Choroid plexus epithelial cell (primary cell): ENCODE measurements around the gene CLIP3.

Experiments used
- DNase-seq: peaks from one replicate; pipeline ENCODE4 v3.0.0-alpha.2; 2010; ENCODE audit warnings: low read depth
- H3K4me3 ChIP-seq: 2 replicates; pipeline ENCODE4 v1.5.1; 2011; ENCODE audit warnings: low read depth, mild to moderate bottlenecking, control low read depth, low read length, moderate library complexity
- TF ChIP-seq, protein P1 (sequence below): conservative IDR thresholded peaks from 2 replicates; pipeline ENCODE4 v1.5.1; 2011; ENCODE audit warnings: low read depth, mild to moderate bottlenecking, control low read depth, inconsistent platforms, low read length, moderate library complexity

CLIP3 gene

DNA sequence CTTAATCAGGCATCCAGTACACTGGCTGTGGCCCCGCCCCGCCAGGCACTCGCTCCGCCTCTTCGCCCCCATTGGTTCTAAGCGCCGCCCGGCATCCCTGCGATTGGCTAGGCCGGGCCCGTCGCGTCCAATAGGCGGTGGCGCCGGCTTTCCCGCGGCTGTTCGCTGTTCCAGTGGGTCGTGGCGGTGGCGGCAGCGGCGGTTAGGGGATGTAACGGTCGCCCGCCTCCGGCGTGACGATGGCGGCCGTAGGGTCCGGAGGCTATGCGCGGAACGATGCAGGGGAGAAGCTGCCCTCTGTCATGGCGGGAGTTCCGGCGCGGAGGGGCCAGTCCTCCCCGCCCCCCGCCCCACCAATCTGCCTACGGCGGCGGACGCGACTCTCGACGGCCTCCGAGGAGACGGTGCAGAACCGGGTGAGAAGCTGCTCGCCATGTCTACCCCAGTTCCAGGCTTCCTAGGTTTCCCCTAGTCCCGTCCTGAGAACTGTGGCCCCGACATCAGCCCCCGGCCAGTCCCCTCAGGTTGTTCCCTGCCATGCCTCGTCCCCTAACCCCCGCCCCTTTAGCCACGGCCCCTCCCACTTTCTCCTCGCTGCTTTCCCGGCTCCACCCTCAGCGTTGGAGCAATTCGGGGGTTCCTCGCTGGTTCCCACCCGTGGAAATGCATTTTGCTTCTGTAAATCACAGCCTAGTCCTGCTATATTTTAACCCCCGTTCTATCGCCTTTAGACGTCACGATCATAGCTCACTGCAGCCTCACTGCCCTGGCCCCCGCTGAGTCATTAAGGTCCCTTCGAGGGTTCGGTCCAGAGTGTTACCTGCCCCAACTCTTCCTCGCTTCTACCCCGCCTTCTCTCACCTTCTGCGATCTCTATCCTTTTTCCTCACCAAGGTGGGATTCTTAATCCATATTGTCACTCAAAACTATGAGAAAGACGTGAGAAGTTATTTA lies 22.3 kb upstream of the CLIP3 start, which contains the start of gene WDR62:
Gene WDR62 (plus strand): TSS at position 165 of the 954 bp plus-strand sequence. CDS start 75 bp downstream, at position 240.
- TF ChIP-seq, protein P1, sequence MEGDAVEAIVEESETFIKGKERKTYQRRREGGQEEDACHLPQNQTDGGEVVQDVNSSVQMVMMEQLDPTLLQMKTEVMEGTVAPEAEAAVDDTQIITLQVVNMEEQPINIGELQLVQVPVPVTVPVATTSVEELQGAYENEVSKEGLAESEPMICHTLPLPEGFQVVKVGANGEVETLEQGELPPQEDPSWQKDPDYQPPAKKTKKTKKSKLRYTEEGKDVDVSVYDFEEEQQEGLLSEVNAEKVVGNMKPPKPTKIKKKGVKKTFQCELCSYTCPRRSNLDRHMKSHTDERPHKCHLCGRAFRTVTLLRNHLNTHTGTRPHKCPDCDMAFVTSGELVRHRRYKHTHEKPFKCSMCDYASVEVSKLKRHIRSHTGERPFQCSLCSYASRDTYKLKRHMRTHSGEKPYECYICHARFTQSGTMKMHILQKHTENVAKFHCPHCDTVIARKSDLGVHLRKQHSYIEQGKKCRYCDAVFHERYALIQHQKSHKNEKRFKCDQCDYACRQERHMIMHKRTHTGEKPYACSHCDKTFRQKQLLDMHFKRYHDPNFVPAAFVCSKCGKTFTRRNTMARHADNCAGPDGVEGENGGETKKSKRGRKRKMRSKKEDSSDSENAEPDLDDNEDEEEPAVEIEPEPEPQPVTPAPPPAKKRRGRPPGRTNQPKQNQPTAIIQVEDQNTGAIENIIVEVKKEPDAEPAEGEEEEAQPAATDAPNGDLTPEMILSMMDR: no peak
- H3K4me3 ChIP-seq: peak within 1 kb of the TSS; percentile 74
- DNase-seq: peak; percentile 92

DNA sequence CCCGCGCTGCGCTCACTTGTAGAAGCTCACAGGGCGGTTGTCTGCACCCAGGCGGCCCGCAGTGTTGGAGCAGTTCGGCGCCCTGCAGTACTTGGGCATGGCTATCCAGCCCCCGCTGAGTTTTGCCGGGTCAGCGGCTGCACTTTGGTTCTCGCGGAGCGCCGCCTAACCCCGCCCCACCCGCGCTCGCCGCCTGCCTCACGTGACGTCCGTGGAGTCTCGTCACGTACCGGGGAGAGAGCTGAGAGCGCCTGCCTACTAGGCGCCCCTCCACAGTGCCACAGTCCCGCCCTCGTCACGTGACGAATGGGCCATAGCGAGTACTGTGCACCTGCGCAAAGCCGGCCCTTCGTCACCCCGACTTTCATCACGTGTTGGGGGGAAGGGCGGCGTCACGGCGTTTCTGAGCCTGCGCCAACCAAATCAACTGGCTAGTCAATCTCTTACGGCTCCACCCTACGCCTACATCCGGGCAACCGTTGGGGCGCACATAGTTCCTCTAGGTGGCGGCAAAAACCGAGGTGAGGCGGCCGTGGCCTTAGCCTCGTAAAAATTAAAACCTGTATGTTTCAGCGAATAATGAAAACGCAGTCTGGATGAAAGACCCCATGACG lies 21.6 kb upstream of the CLIP3 start, which contains the start of gene THAP8:
Gene THAP8 (minus strand): TSS at position 167 of the 614 bp plus-strand sequence. CDS start 68 bp downstream, at position 99.
- TF ChIP-seq, protein P1: peak; percentile 69
- peak; percentile 100 for DNase-seq

DNA sequence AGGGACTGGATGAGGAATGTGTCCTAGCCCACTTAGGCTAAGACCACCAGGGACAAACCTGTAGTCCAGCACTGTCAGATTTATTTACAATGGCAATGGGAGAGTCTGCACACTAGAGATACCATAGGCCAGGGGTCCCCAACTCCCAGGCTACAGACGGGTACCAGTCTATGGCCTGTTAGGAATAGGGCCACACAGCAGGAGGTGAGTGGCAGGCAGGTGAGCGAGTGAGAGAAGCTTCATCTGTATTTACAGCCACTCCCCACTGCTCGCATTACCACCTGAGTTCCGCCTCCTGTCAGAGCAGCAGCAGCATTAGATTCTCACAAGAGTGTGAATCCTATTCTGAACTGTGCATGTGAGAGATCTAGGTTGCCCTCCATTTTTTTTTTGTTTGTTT lies 19.0 kb upstream of the CLIP3 start:
- no peak for DNase-seq
- no peak overlapping the region for H3K4me3 ChIP-seq
- TF ChIP-seq, protein P1: no peak

More for the DNA sequence above, 21.6 kb upstream of the CLIP3 start, which contains the start of gene THAP8:
- H3K4me3 ChIP-seq: peak within 1 kb of the TSS; percentile 74

DNA sequence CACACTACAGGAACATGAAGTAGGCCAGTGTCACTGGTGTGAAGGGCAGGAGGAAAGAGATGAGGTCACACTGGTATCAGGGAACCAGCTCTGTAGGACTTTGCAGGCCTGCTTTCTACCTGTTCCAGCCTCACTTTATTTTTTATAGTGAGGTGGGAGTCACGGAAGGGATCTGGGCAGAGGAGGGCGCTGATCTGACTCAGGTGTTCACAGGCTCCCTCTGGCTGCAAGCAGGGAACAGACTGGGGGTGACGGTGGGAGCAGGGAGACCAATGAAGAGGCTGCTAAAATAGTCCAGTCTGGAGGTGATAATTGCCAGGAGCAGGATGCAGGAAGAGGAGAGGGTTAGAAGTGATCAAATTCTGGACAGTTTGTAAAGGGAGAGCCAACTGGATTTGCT lies 18.6 kb upstream of the CLIP3 start:
- DNase-seq: peak; percentile 29
- TF ChIP-seq, protein P1: peak; percentile 65
- no peak overlapping the region for H3K4me3 ChIP-seq

- TF ChIP-seq, protein P1: no peak
- no peak overlapping the region for H3K4me3 ChIP-seq
- no peak for DNase-seq
Observed at GRCh38 chr19:36049080-36049698, 16.5 kb upstream of the CLIP3 start.

DNA sequence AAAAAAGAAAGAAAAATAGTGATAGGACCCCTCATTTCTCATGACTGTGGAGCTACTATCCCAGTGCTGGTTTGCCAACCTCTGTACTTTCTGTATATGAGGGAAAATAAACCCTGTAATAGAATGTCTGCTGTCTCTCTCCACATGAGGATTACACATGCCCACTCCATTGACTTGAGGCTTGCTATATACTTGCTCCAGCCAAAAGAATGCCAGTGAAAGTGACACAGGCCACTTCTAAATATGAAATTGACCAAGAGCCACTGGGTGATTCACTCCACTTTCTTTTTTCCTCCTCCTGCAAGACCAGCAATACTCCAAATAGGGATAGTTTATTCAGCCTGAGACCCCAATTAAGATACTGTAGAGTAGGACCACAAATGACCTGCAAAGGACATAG lies 15.2 kb upstream of the CLIP3 start:
- no peak overlapping the region for H3K4me3 ChIP-seq
- DNase-seq: no peak
- TF ChIP-seq, protein P1: no peak
